K562 (cell line): Measurements from ENCODE around the gene FBXL2. TPM values are rescaled to one million over a fixed set of nuclear protein-coding genes. Genes with fewer than 3 reads are reported as not detected.

ENCODE experiments used
- ATAC-seq: fragments of 200-7000 bp; cut with Tn5 transposase; 3 replicates; pipeline ENCODE4 v1.9.1; 2020; ENCODE audit warnings: moderate library complexity
- BruUV-seq: library from RNA; stranded (reverse); fragments of 400-500 nt; replicated peaks from 2 replicates; lab custom pipeline; 2021; lab: Mats Ljungman, UMichigan
- CTCF ChIA-PET: fragments of 300-600 bp; formaldehyde crosslinking; extraction: SDS; loops from one replicate; lab custom pipeline; 2021; ENCODE audit warnings: low intra/inter-chr PET ratio; lab: Yijun Ruan, JAX
- POLR2A ChIA-PET: fragments of 300-600, 350-650 bp; sonication (Branson Sonifier 250); formaldehyde crosslinking; extraction: SDS; loops from one replicate; lab custom pipeline; 2021; ENCODE audit warnings: antibody characterized with exemption, inconsistent platforms; lab: Yijun Ruan, JAX
- DNase-seq, 4 experiments: peaks; one replicate each; pipeline versions ENCODE4 v3.0.0 to v3.0.0-alpha.2; 2011 to 2018; ENCODE audit warnings: low spot score in 3 of 4, mixed read lengths in 3 of 4; ENCODE audit errors: extremely low read depth in 1 of 4
- FAIRE-seq: peaks from 2 replicates; lab custom pipeline; 2011; peaks lifted over from hg19 to GRCh38; lab: Jason Lieb, UNC
- H2AFZ ChIP-seq: 2 replicates; pipeline ENCODE4 v1.6.0; 2011; ENCODE audit warnings: low read depth, low read length, control low read depth, inconsistent platforms
- H3K27ac ChIP-seq: fragments of 200-600 bp; 3 replicates; pipeline ENCODE4 v1.8.0; 2011; ENCODE audit warnings: low read depth, mild to moderate bottlenecking, control low read depth, inconsistent platforms, low read length, moderate library complexity, mixed read lengths; ENCODE audit errors: extremely low read depth
- H3K27me3 ChIP-seq, 2 experiments: fragments of 300-600 bp in 1 of 2; 2 replicates in 1 of 2; 3 replicates in 1 of 2; pipeline versions ENCODE4 v1.6.0 to v1.8.0; 2011; ENCODE audit warnings: inconsistent platforms in 2 of 2, low read length in 2 of 2, mild to moderate bottlenecking in 1 of 2, mixed read lengths in 1 of 2, moderate library complexity in 1 of 2; ENCODE audit not compliant: control insufficient read depth in 2 of 2, insufficient read depth in 2 of 2
- H3K36me3 ChIP-seq: fragments of 300-600 bp; 3 replicates; pipeline ENCODE4 v1.8.0; 2011; ENCODE audit warnings: mild to moderate bottlenecking, low read length, inconsistent platforms; ENCODE audit not compliant: control insufficient read depth, insufficient read depth
- H3K4me1 ChIP-seq, 2 experiments: fragments of 200-600 bp in 1 of 2; replicated peaks in 1 of 2; 2 replicates in 1 of 2; 3 replicates in 1 of 2; pipeline versions ENCODE4 v1.5.1 to v1.8.0; 2011; ENCODE audit warnings: inconsistent platforms in 2 of 2, low read length in 2 of 2, mild to moderate bottlenecking in 1 of 2, mixed read lengths in 1 of 2, moderate library complexity in 1 of 2; ENCODE audit not compliant: control insufficient read depth in 2 of 2, insufficient read depth in 2 of 2
- H3K4me2 ChIP-seq: 2 replicates; pipeline ENCODE4 v1.6.1; 2011; ENCODE audit warnings: low read length, control low read depth, inconsistent platforms, mixed read lengths; ENCODE audit not compliant: insufficient read depth
- H3K4me3 ChIP-seq: fragments of 200-600 bp; sonication (generic), shearing (Covaris generic); 2 replicates; pipeline ENCODE4 v1.5.1; 2016; ENCODE audit warnings: control low read depth, inconsistent platforms
- H3K79me2 ChIP-seq: fragments of 200-600 bp; 3 replicates; pipeline ENCODE4 v1.8.0; 2011; ENCODE audit warnings: low read length, inconsistent platforms; ENCODE audit not compliant: control insufficient read depth, insufficient read depth
- H3K9ac ChIP-seq, 2 experiments: 2 replicates each; pipeline versions ENCODE4 v1.6.0 to v1.6.1; 2011; ENCODE audit warnings: low read depth in 2 of 2, low read length in 2 of 2, control low read depth in 1 of 2, inconsistent platforms in 1 of 2, mild to moderate bottlenecking in 1 of 2, mixed read lengths in 1 of 2; ENCODE audit not compliant: insufficient read depth in 1 of 2
- H3K9me1 ChIP-seq: one replicate; pipeline ENCODE4 v1.6.0; 2011; ENCODE audit warnings: inconsistent platforms, mild to moderate bottlenecking, low read length, moderate library complexity; ENCODE audit not compliant: control insufficient read depth, insufficient read depth
- H3K9me3 ChIP-seq: replicated peaks from 2 replicates; pipeline ENCODE4 v1.5.1; 2011; ENCODE audit warnings: low read depth, low read length, inconsistent platforms; ENCODE audit not compliant: control insufficient read depth, insufficient read depth
- H4K20me1 ChIP-seq: replicated peaks from 2 replicates; pipeline ENCODE4 v1.6.1; 2011; ENCODE audit warnings: low read length, inconsistent platforms, mixed read lengths; ENCODE audit not compliant: control insufficient read depth, insufficient read depth
- BCLAF1 ChIP-seq, 2 experiments: fragments of 450-650 bp in 1 of 2; IDR thresholded peaks; 2 replicates each; pipeline ENCODE4 v1.6.1; 2011 to 2017; ENCODE audit warnings: low read depth in 2 of 2, antibody characterized with exemption in 1 of 2, borderline replicate concordance in 1 of 2, low read length in 1 of 2, mild to moderate bottlenecking in 1 of 2, mixed read lengths in 1 of 2; ENCODE audit not compliant: control insufficient read depth in 1 of 2
- CBX8 ChIP-seq: fragments of 200-600 bp; sonication (generic); IDR thresholded peaks from 2 replicates; pipeline ENCODE4 v1.6.1; 2012; ENCODE audit warnings: borderline replicate concordance, mixed run types, low read depth, mild to moderate bottlenecking, moderate library complexity, mixed read lengths, low read length, control low read depth, inconsistent platforms; ENCODE audit not compliant: poor library complexity, severe bottlenecking; ENCODE audit errors: extremely low read depth
- CCNT2 ChIP-seq: IDR thresholded peaks from 2 replicates; pipeline ENCODE4 v1.6.1; 2011; ENCODE audit warnings: borderline replicate concordance, low read depth, mild to moderate bottlenecking, moderate library complexity, mixed read lengths, low read length; ENCODE audit not compliant: insufficient read length; ENCODE audit errors: extremely low read depth
- FOXA1 ChIP-seq: fragments of 450-650 bp; IDR thresholded peaks from 2 replicates; pipeline ENCODE4 v1.6.1; 2016; ENCODE audit warnings: mild to moderate bottlenecking, borderline replicate concordance
- FOXJ2 ChIP-seq: fragments of 200-800 bp; sonication (Bioruptor generic); IDR thresholded peaks from 2 replicates; pipeline ENCODE4 v1.6.1; 2016; ENCODE audit warnings: missing genetic modification characterization, missing compliant biosample characterization
- ILF3 ChIP-seq: fragments of 450-650 bp; IDR thresholded peaks from 2 replicates; pipeline ENCODE4 v1.6.1; 2018; ENCODE audit warnings: antibody characterized with exemption, mild to moderate bottlenecking, moderate library complexity, borderline replicate concordance
- MYBL2 ChIP-seq, 2 experiments: fragments of 450-650 bp in 1 of 2; sonication (generic) in 1 of 2; formaldehyde crosslinking in 1 of 2; IDR thresholded peaks; 2 replicates each; pipeline versions ENCODE4 v1.6.1 to v1.8.1; 2017 to 2022; ENCODE audit warnings: borderline replicate concordance in 1 of 2, inconsistent platforms in 1 of 2, low read depth in 1 of 2, mild to moderate bottlenecking in 1 of 2, missing genetic modification reagents in 1 of 2, moderate library complexity in 1 of 2
- NFE2 ChIP-seq: IDR thresholded peaks from 2 replicates; pipeline ENCODE4 v1.6.1; 2014; ENCODE audit warnings: antibody characterized with exemption, low read depth
- POLR3A ChIP-seq: IDR thresholded peaks from 2 replicates; pipeline ENCODE4 v1.6.1; 2011; ENCODE audit warnings: borderline replicate concordance, mild to moderate bottlenecking, moderate library complexity; ENCODE audit not compliant: insufficient read length, insufficient read depth; ENCODE audit errors: extremely low read depth
- POU5F1 ChIP-seq: fragments of 150-350 bp; IDR thresholded peaks from 2 replicates; pipeline ENCODE4 v1.6.1; 2014; ENCODE audit warnings: borderline replicate concordance, low read length, low read depth, mild to moderate bottlenecking; ENCODE audit not compliant: partially characterized antibody
- RBM17 ChIP-seq: fragments of 200-400 bp; formaldehyde crosslinking; IDR thresholded peaks from 2 replicates; pipeline ENCODE4 v1.6.1; 2017; ENCODE audit warnings: low read depth, mild to moderate bottlenecking, low read length, borderline replicate concordance
- ZFPM2 ChIP-seq: fragments of 250-450 bp; sonication (Bioruptor Pico); IDR thresholded peaks from 2 replicates; pipeline ENCODE4 v1.5.1; 2022; ENCODE audit warnings: mild to moderate bottlenecking
- ZKSCAN3 ChIP-seq: fragments of 250-450 bp; sonication (Bioruptor Pico); IDR thresholded peaks from 2 replicates; pipeline ENCODE4 v1.4.0; 2020
- ZNF398 ChIP-seq: fragments of 250-450 bp; sonication (Bioruptor Pico); IDR thresholded peaks from 2 replicates; pipeline ENCODE4 v1.8.0; 2021; ENCODE audit warnings: moderate library complexity, mild to moderate bottlenecking, inconsistent platforms
- ZNF717 ChIP-seq: fragments of 250-450 bp; sonication (Bioruptor Pico); IDR thresholded peaks from 2 replicates; pipeline ENCODE4 v1.5.0; 2021
- WGBS: fragments of 100-300 bp; shearing (Covaris generic); methylation state at CpG from one replicate; pipeline ENCODE4 v1.1.6; 2016; ENCODE audit warnings: low coverage, mixed read lengths; ENCODE audit not compliant: insufficient coverage; ENCODE audit errors: missing lambda C conversion rate; 5-methylcytosine and 5-hydroxymethylcytosine counted together
- in situ Hi-C: fragments of 300-500 bp; cut with MboI; formaldehyde crosslinking; loops from 4 replicates; pipeline ENCODE4 v1.15.0; 2018; ENCODE audit warnings: inconsistent platforms, mixed read lengths
- intact Hi-C: fragments of 100-400 bp; cut with micrococcal nuclease; formaldehyde crosslinking; loops from 2 replicates; pipeline ENCODE4 v1.14.2; 2022
- polyA plus RNA-seq, 8 experiments: library from polyadenylated mRNA; depleted of rRNA in 4 of 8; stranded (reverse) in 5 of 8; unstranded in 3 of 8; fragments of >200 nt; fragmentation: Nextera tagmentation in 2 of 8; fragmentation: Illumina TruSeq in 1 of 8; extraction: Ambion mirVana in 2 of 8; extraction: Trizol in 1 of 8; gene quantifications; 2 replicates each; pipeline versions ENCODE4 v1.2.1 to v1.2.3, GENCODE V29; 2011 to 2014; ENCODE audit warnings: inconsistent platforms in 1 of 8, missing spikeins in 1 of 8
- total RNA-seq, 7 experiments: library from RNA; depleted of rRNA in 6 of 7; stranded (reverse); fragments of >200 nt in 6 of 7; fragmentation: Illumina TruSeq in 2 of 7; extraction: Trizol in 2 of 7; gene quantifications; 2 replicates each; pipeline versions ENCODE4 v1.2.1 to v1.2.3, GENCODE V29; 2011 to 2021; ENCODE audit warnings: low replicate concordance in 1 of 7

Gene FBXL2
- total and polyA plus RNA-seq, 9 of the 15 experiments (the other 6 are each of a cell fraction or from before 2014, with no cell fraction given): 1.3 to 6.9 (median 1.9) TPM

- TF ChIP-seq MYBL2 (IDR thresholded peaks at IDR 0.05; ENCODE audit: low read depth) (no peak), MYBL2 (CRISPR knock-in tag; IDR thresholded peaks at IDR 0.05; ENCODE audit: borderline replicate concordance) (no peak), ZNF717 (CRISPR knock-in tag) (no peak)
Observed at GRCh38 chr3:33238923-33239322, 38.3 kb upstream of the FBXL2 start (continued).

- no peak for FAIRE-seq
- in situ Hi-C loops: no loop called here
- POLR2A ChIA-PET: no interaction called here
- peaks cover 0 to 5% of the 10 kb centered on the region in 2 experiments; a peak in 2 of 5 replicates for H3K27me3 ChIP-seq
- no peak overlapping the region for H2AFZ ChIP-seq
- no peaks in the 10 kb centered on the region for H3K9me3 ChIP-seq
- H3K4me1 ChIP-seq: no peaks in the 10 kb centered on the region
- BruUV-seq: no TSS peak
- no peak overlapping the region for H3K27ac ChIP-seq
- no peaks in the 10 kb centered on the region for H3K9me1 ChIP-seq
- no peak for ATAC-seq
- H3K79me2 ChIP-seq: no peaks in the 10 kb centered on the region
- no peak overlapping the region for H3K4me3 ChIP-seq
- H3K36me3 ChIP-seq: no peaks in the 10 kb centered on the region
- no peaks in the 10 kb centered on the region for H4K20me1 ChIP-seq
- 5% methylated on average over 1 of the region's 1 CpG for WGBS
- no peak for DNase-seq
- H3K9ac ChIP-seq: no peak overlapping the region
- intact Hi-C loops: no loop called here
- no peak overlapping the region for H3K4me2 ChIP-seq
- CTCF ChIA-PET: no interaction called here
- TF ChIP-seq CBX8 (no peak), FOXA1 (no peak), POU5F1 (no peak), BCLAF1 (IDR thresholded peaks at IDR 0.05; ENCODE audit: borderline replicate concordance in 1 of 2, control insufficient read depth in 1 of 2, low read depth in 2 of 2, low read length in 1 of 2) (no peak), NFE2 (no peak), POLR3A (no peak), ZKSCAN3 (CRISPR knock-in tag) (no peak), RBM17 (no peak), FOXJ2 (no peak), ZNF398 (no peak), CCNT2 (no peak), ILF3 (no peak), ZFPM2 (CRISPR knock-in tag) (no peak)
Observed at GRCh38 chr3:33240261-33240660, 37.0 kb upstream of the FBXL2 start.
